Heart left ventricle (tissue), 13 donors: ENCODE data around the gene MAN2A1.

Source experiments
- CTCF ChIP-seq, 12 donors: fragments of 200-600 bp; sonication (generic) in 4 of 12; IDR thresholded peaks; one replicate each; pipeline versions ENCODE4 v1.5.0 to v1.8.0; 2018 to 2022; ENCODE audit warnings: antibody characterized with exemption in 12 of 12, mild to moderate bottlenecking in 5 of 12
- POLR2A ChIP-seq, 2 donors: fragments of 450-650 bp; IDR thresholded peaks; one replicate each; pipeline ENCODE4 v1.6.1; 2017; ENCODE audit warnings: antibody characterized with exemption in 2 of 2, mild to moderate bottlenecking in 2 of 2, moderate library complexity in 2 of 2
- donor health status: ischemic (EF 13 %, LVEDD 7.1; RV severe dilation, severe dysfunction).
- donor health status: DM: no; HTN: yes; CAD: no.
- donor health status: DM: no; HTN: no; CAD: no.
- donor health status: ischemic (EF 25% LVEDD 6.9; RV normal size, moderate dysfunction).
- donor health status: ischemic (EF 25% LVEDD 5.7; RV mildly dilated, moderate dysfunction).
- donor health status: ischemic (EF 35%, LVEDD 5.7; RV mildly dilated, moderate dysfunction).
- donor health status: nonischemic (EF 11% LVEDD 7.7; RV severe dilation, severe dysfunction).
- donor health status: DM: yes; HTN: yes; CAD: no.
- donor health status: PGD.
- donor health status: ischemic (EF 29% LVEDD 5.4; RV normal size, mild dysfunction).
- donor health status: nonischemic (EF 23%, LVEDD 6.1; RV moderate dilation, normal function).

- TF ChIP-seq CTCF (IDR thresholded peaks at IDR 0.05) (no peak), POLR2A (IDR thresholded peaks at IDR 0.05) (no peak)
Observed at GRCh38 chr5:109859537-109859936, 169.8 kb downstream of the MAN2A1 start.
